Measurements from ENCODE around the gene RTN4IP1.

RTN4IP1 gene

DNA sequence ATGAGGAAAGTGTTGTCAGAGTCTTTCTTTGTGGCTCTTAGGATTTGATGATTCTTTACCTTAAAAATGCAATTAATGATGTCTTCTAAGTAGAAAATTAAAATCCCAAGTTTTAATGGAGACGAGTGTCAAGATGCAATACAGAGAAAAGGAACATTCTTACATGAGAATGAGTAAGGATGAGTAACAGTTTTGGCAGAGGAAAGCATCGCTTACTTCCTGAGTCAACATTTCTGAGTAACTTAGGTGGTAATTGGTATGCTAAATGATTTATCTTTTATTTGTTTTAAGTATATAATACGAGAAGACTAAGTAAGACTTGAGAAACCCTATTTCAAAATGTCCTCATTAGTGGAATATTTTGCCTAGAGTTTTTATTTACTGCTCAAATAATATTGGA, 101.3 kb downstream of the RTN4IP1 start:
- H3K36me3 ChIP-seq (ENCODE audit: low read length): peaks cover 69% of the 10 kb centered on the region
- no peak for TF ChIP-seq CTCF (IDR thresholded peaks at IDR 0.05; ENCODE audit: insufficient read depth, low read length, poor library complexity, severe bottlenecking)
- TF ChIP-seq EZH2phosphoT487 (conservative IDR thresholded peaks at IDR 0.05; ENCODE audit: low read length): no peak
- H2AFZ ChIP-seq (ENCODE audit: low read depth, low read length, severe bottlenecking): no peak overlapping the region
- H4K20me1 ChIP-seq (ENCODE audit: low read depth, low read length): no peaks in the 10 kb centered on the region
- H3K27ac ChIP-seq (ENCODE audit: low read depth, low read length): no peak overlapping the region
- H3F3A ChIP-seq (ENCODE audit: insufficient read depth): peaks cover 51% of the 10 kb centered on the region
- H3K27me3 ChIP-seq (ENCODE audit: low read length): no peaks in the 10 kb centered on the region
- H3K9me2 ChIP-seq (replicated peaks; ENCODE audit: insufficient read depth, low read length): no peaks in the 10 kb centered on the region
- peaks cover 41% of the 10 kb centered on the region for H3K79me2 ChIP-seq (ENCODE audit: insufficient read depth, low read length)
- H3K9me3 ChIP-seq (ENCODE audit: insufficient read depth, low read length): no peaks in the 10 kb centered on the region
- no peak overlapping the region for H3K4me3 ChIP-seq (ENCODE audit: insufficient read depth, low read length, poor library complexity, severe bottlenecking)
- no peak overlapping the region for H3K9ac ChIP-seq (ENCODE audit: low read length)
- no peak overlapping the region for H3K4me2 ChIP-seq (ENCODE audit: low read depth, low read length, poor library complexity, severe bottlenecking)

GRCh38 chr6:106527117-106527516, 102.2 kb downstream of the RTN4IP1 start:
- Histone ChIP-seq H3K36me3 (ENCODE audit: low read length) (peaks cover 61% of the 10 kb centered on the region), H3K27me3 (ENCODE audit: low read length) (no peaks in the 10 kb centered on the region), H4K20me1 (ENCODE audit: low read depth, low read length) (no peaks in the 10 kb centered on the region), H2AFZ (ENCODE audit: low read depth, low read length, severe bottlenecking) (no peak overlapping the region), H3K79me2 (ENCODE audit: insufficient read depth, low read length) (peaks cover 45% of the 10 kb centered on the region), H3K9ac (ENCODE audit: low read length) (no peak overlapping the region), H3K27ac (ENCODE audit: low read depth, low read length) (no peak overlapping the region), H3F3A (ENCODE audit: insufficient read depth) (peaks cover 54% of the 10 kb centered on the region), H3K9me2 (replicated peaks; ENCODE audit: insufficient read depth, low read length) (no peaks in the 10 kb centered on the region), H3K4me2 (ENCODE audit: low read depth, low read length, poor library complexity, severe bottlenecking) (no peak overlapping the region), H3K9me3 (ENCODE audit: insufficient read depth, low read length) (no peaks in the 10 kb centered on the region), H3K4me3 (ENCODE audit: insufficient read depth, low read length, poor library complexity, severe bottlenecking) (no peak overlapping the region)
- no peak for TF ChIP-seq EZH2phosphoT487 (conservative IDR thresholded peaks at IDR 0.05; ENCODE audit: low read length)
- TF ChIP-seq CTCF (IDR thresholded peaks at IDR 0.05; ENCODE audit: insufficient read depth, low read length, poor library complexity, severe bottlenecking): no peak

DNA sequence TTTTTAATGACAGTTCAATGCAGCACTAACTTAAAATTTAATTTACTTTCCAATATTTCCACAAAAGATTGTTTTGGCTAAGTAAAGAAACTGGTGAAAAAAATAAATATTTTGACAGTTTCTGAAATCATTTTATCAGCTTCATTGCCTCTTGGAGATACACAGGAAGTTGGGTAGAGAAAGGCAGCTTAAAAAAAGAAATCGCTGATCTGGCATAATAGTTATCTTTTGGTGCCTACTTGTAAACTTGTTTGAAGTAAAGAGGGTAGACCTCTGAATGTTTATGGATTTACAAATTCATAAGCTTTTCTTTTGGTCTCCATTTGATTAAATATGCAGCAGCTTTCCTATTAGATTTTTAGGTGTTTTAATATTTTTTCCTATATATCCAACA, 103.4 kb downstream of the RTN4IP1 start:
- peak overlapping the region; percentile 93 for H3K4me2 ChIP-seq (ENCODE audit: low read depth, low read length, poor library complexity, severe bottlenecking)
- TF ChIP-seq CTCF (IDR thresholded peaks at IDR 0.05; ENCODE audit: insufficient read depth, low read length, poor library complexity, severe bottlenecking): no peak
- no peak for TF ChIP-seq EZH2phosphoT487 (conservative IDR thresholded peaks at IDR 0.05; ENCODE audit: low read length)
- H4K20me1 ChIP-seq (ENCODE audit: low read depth, low read length): no peaks in the 10 kb centered on the region
- H3K36me3 ChIP-seq (ENCODE audit: low read length): peaks cover 51% of the 10 kb centered on the region
- no peaks in the 10 kb centered on the region for H3K27me3 ChIP-seq (ENCODE audit: low read length)
- H3K27ac ChIP-seq (ENCODE audit: low read depth, low read length): peak overlapping the region; percentile 95
- H3K79me2 ChIP-seq (ENCODE audit: insufficient read depth, low read length): peaks cover 57% of the 10 kb centered on the region
- no peaks in the 10 kb centered on the region for H3K9me2 ChIP-seq (replicated peaks; ENCODE audit: insufficient read depth, low read length)
- no peak overlapping the region for H2AFZ ChIP-seq (ENCODE audit: low read depth, low read length, severe bottlenecking)
- no peaks in the 10 kb centered on the region for H3K9me3 ChIP-seq (ENCODE audit: insufficient read depth, low read length)
- no peak overlapping the region for H3K4me3 ChIP-seq (ENCODE audit: insufficient read depth, low read length, poor library complexity, severe bottlenecking)
- H3K9ac ChIP-seq (ENCODE audit: low read length): no peak overlapping the region
- H3F3A ChIP-seq (ENCODE audit: insufficient read depth): peaks cover 64% of the 10 kb centered on the region

Data from SU-DHL-6 (cell line).